Activated naive CD4-positive, alpha-beta T cell treated with anti-CD3 and anti-CD28 coated beads, Interleukin-2, amount 10 ng/mL, durations not matched to agents 7 days and 5 days (primary cell): ENCODE measurements around the gene LMAN2.
"Not testable (repeated sequence)": the region's sequence is repeated elsewhere in the genome, so short reads cannot be mapped to it uniquely, and the experiment has no call there.

Experiments
- CTCF ChIA-PET: fragments of 350-600 bp; sonication (Branson Sonifier 250); formaldehyde crosslinking; loops from one replicate; lab custom pipeline; 2021; ENCODE audit warnings: antibody characterized with exemption; lab: Charles Lee
- DNase-seq: peaks from one replicate; pipeline ENCODE4 v3.0.0-alpha.2; 2020
- H3K27ac Mint-ChIP-seq: one replicate; pipeline ENCODE4 v1.8.0; 2021; ENCODE audit warnings: mild to moderate bottlenecking, moderate library complexity, mixed read lengths
- H3K27me3 Mint-ChIP-seq: one replicate; pipeline ENCODE4 v1.8.0; 2021; ENCODE audit warnings: mild to moderate bottlenecking, mixed read lengths
- H3K36me3 Mint-ChIP-seq: one replicate; pipeline ENCODE4 v1.8.0; 2021; ENCODE audit warnings: mixed read lengths
- H3K4me1 Mint-ChIP-seq: one replicate; pipeline ENCODE4 v1.8.0; 2021; ENCODE audit warnings: mixed read lengths
- H3K4me3 Mint-ChIP-seq: one replicate; pipeline ENCODE4 v1.8.0; 2021; ENCODE audit warnings: mild to moderate bottlenecking, moderate library complexity, mixed read lengths
- H3K9me3 Mint-ChIP-seq: one replicate; pipeline ENCODE4 v1.8.0; 2021; ENCODE audit warnings: mixed read lengths

Gene LMAN2

GRCh38 chr5:177364159-177364962, 12.9 kb upstream of the LMAN2 start:
- Mint-ChIP-seq H3K9me3 (no peaks in the 10 kb centered on the region), H3K27ac (no peak overlapping the region), H3K36me3 (peaks cover 52% of the 10 kb centered on the region), H3K4me1 (peaks cover 78% of the 10 kb centered on the region), H3K4me3 (no peak overlapping the region), H3K27me3 (no peaks in the 10 kb centered on the region)
- CTCF ChIA-PET = interaction anchor here (0.7 to 2.8 kb wide), 7 partner anchors 14 to 91 kb away, joined by 3 to 9 read pairs (median 6); partner anchors contain the start of gene SLC34A1
- no peak for DNase-seq

GRCh38 chr5:177363565-177363964, 12.1 kb upstream of the LMAN2 start:
- CTCF ChIA-PET = interaction anchor here (1.2 to 2.8 kb wide), 2 partner anchors 46 to 92 kb away, joined by 3 to 9 read pairs; no protein-coding TSS in a partner anchor
- peaks cover 78% of the 10 kb centered on the region for H3K4me1 Mint-ChIP-seq

GRCh38 chr5:177362610-177363507, 11.4 kb upstream of the LMAN2 start:
- Mint-ChIP-seq H3K4me1 (peaks cover 74% of the 10 kb centered on the region), H3K27ac (peak overlapping the region; percentile 83), H3K4me3 (peak overlapping the region; percentile 80), H3K9me3 (no peaks in the 10 kb centered on the region), H3K27me3 (no peaks in the 10 kb centered on the region), H3K36me3 (peaks cover 48% of the 10 kb centered on the region)
- peak; percentile 73 for DNase-seq
- CTCF ChIA-PET = interaction anchor here (1.0 to 2.8 kb wide), 4 partner anchors 44 to 93 kb away, joined by 3 to 9 read pairs (median 6); no protein-coding TSS in a partner anchor

More at GRCh38 chr5:177363565-177363964, 12.1 kb upstream of the LMAN2 start:
- Mint-ChIP-seq H3K36me3 (peaks cover 52% of the 10 kb centered on the region), H3K4me3 (peak overlapping the region; percentile 37), H3K9me3 (no peaks in the 10 kb centered on the region), H3K27me3 (no peaks in the 10 kb centered on the region), H3K27ac (no peak overlapping the region)
- no peak for DNase-seq

GRCh38 chr5:177362292-177362609, 10.8 kb upstream of the LMAN2 start:
- H3K36me3 Mint-ChIP-seq = peaks cover 48% of the 10 kb centered on the region
- no peaks in the 10 kb centered on the region for H3K9me3 Mint-ChIP-seq
- H3K27ac Mint-ChIP-seq = peak overlapping the region; percentile 83
- H3K27me3 Mint-ChIP-seq = no peaks in the 10 kb centered on the region
- H3K4me1 Mint-ChIP-seq = peaks cover 79% of the 10 kb centered on the region
- no peak for DNase-seq
- CTCF ChIA-PET = interaction anchor here (1.0 to 2.2 kb wide), 6 partner anchors 10 to 52 kb away, joined by 3 to 9 read pairs (median 6); partner anchors contain the start of genes LMAN2 and SLC34A1
- peak overlapping the region; percentile 80 for H3K4me3 Mint-ChIP-seq

- Mint-ChIP-seq H3K9me3 (no peaks in the 10 kb centered on the region), H3K36me3 (peaks cover 45% of the 10 kb centered on the region), H3K27ac (peak overlapping the region; percentile 83), H3K4me3 (peak overlapping the region; percentile 80), H3K4me1 (peaks cover 84% of the 10 kb centered on the region), H3K27me3 (no peaks in the 10 kb centered on the region)
- CTCF ChIA-PET = interaction anchor here (0.7 to 8.1 kb wide), 10 partner anchors 8 to 52 kb away, joined by 3 to 75 read pairs (median 5); partner anchors contain the start of genes LMAN2 and SLC34A1
- peak; percentile 43 for DNase-seq
Measured at GRCh38 chr5:177361418-177362291, 10.2 kb upstream of the LMAN2 start.

GRCh38 chr5:177360740-177361139, 9.3 kb upstream of the LMAN2 start:
- not testable (repeated sequence) for DNase-seq, H3K27ac Mint-ChIP-seq, H3K4me3 Mint-ChIP-seq, H3K27me3 Mint-ChIP-seq, H3K9me3 Mint-ChIP-seq
- peaks cover 42% of the 10 kb centered on the region for H3K36me3 Mint-ChIP-seq
- CTCF ChIA-PET = interaction anchor here (1.2 to 8.1 kb wide), 8 partner anchors 9 to 51 kb away, joined by 3 to 75 read pairs (median 6); partner anchors contain the start of gene LMAN2
- H3K4me1 Mint-ChIP-seq = peaks cover 88% of the 10 kb centered on the region

- H3K4me1 Mint-ChIP-seq = peaks cover 91% of the 10 kb centered on the region
- no peaks in the 10 kb centered on the region for H3K27me3 Mint-ChIP-seq
- H3K27ac Mint-ChIP-seq = no peak overlapping the region
- H3K36me3 Mint-ChIP-seq = peaks cover 42% of the 10 kb centered on the region
- peaks cover 7% of the 10 kb centered on the region for H3K9me3 Mint-ChIP-seq
- peak overlapping the region; percentile 93 for H3K4me3 Mint-ChIP-seq
- CTCF ChIA-PET = interaction anchor here (1.2 to 8.1 kb wide), 4 partner anchors 10 to 50 kb away, joined by 3 to 75 read pairs (median 14); no protein-coding TSS in a partner anchor
- no peak for DNase-seq
Measured at GRCh38 chr5:177359860-177360259, 8.4 kb upstream of the LMAN2 start.

GRCh38 chr5:177359451-177359851, 8.0 kb upstream of the LMAN2 start:
- H3K4me3 Mint-ChIP-seq = peak overlapping the region; percentile 93
- H3K4me1 Mint-ChIP-seq = peaks cover 91% of the 10 kb centered on the region
- peaks cover 43% of the 10 kb centered on the region for H3K36me3 Mint-ChIP-seq
- H3K27me3 Mint-ChIP-seq = no peaks in the 10 kb centered on the region
- CTCF ChIA-PET = interaction anchor here (1.0 to 8.1 kb wide), 4 partner anchors 11 to 49 kb away, joined by 3 to 75 read pairs (median 14); no protein-coding TSS in a partner anchor
- peaks cover 11% of the 10 kb centered on the region for H3K9me3 Mint-ChIP-seq
- no peak for DNase-seq
- no peak overlapping the region for H3K27ac Mint-ChIP-seq

GRCh38 chr5:177358370-177358819, 6.9 kb upstream of the LMAN2 start:
- Mint-ChIP-seq H3K27ac (peak overlapping the region; percentile 75), H3K4me1 (peaks cover 85% of the 10 kb centered on the region), H3K36me3 (peaks cover 44% of the 10 kb centered on the region), H3K4me3 (peak overlapping the region; percentile 93), H3K27me3 (no peaks in the 10 kb centered on the region), H3K9me3 (peaks cover 11% of the 10 kb centered on the region)
- CTCF ChIA-PET = interaction anchor here (0.7 to 8.1 kb wide), 5 partner anchors 12 to 48 kb away, joined by 3 to 75 read pairs (median 13); no protein-coding TSS in a partner anchor
- DNase-seq = no peak

GRCh38 chr5:177357459-177358351, 6.2 kb upstream of the LMAN2 start, which contains the start of gene RGS14:
Gene RGS14, plus strand, starts transcription at chr5:177357924. Its CDS starts 101 bp downstream, at chr5:177358025.
- Mint-ChIP-seq H3K27ac (peak within 1 kb of the TSS; percentile 75), H3K4me3 (peak within 1 kb of the TSS; percentile 93), H3K27me3 (no peaks in the 10 kb centered on the region), H3K4me1 (peaks cover 83% of the 10 kb centered on the region), H3K9me3 (peaks cover 11% of the 10 kb centered on the region), H3K36me3 (peaks cover 40% of the 10 kb centered on the region)
- CTCF ChIA-PET = interaction anchor here (2.3 to 8.1 kb wide), 4 partner anchors 12 to 47 kb away, joined by 10 to 75 read pairs (median 14); no protein-coding TSS in a partner anchor
- DNase-seq = peak; percentile 82

- H3K9me3 Mint-ChIP-seq = peaks cover 11% of the 10 kb centered on the region
- peak overlapping the region; percentile 70 for H3K27ac Mint-ChIP-seq
- peaks cover 80% of the 10 kb centered on the region for H3K4me1 Mint-ChIP-seq
- peak overlapping the region; percentile 93 for H3K4me3 Mint-ChIP-seq
- peaks cover 35% of the 10 kb centered on the region for H3K36me3 Mint-ChIP-seq
- H3K27me3 Mint-ChIP-seq = no peaks in the 10 kb centered on the region
- DNase-seq = no peak
- CTCF ChIA-PET = interaction anchor here (2.7 to 8.1 kb wide), 3 partner anchors 13 to 47 kb away, joined by 10 to 75 read pairs (median 13); no protein-coding TSS in a partner anchor
Measured at GRCh38 chr5:177357146-177357458, 5.6 kb upstream of the LMAN2 start.

- Mint-ChIP-seq H3K4me1 (peaks cover 80% of the 10 kb centered on the region), H3K27ac (peak overlapping the region; percentile 13), H3K9me3 (peaks cover 11% of the 10 kb centered on the region), H3K27me3 (no peaks in the 10 kb centered on the region), H3K4me3 (peak overlapping the region; percentile 93), H3K36me3 (peaks cover 32% of the 10 kb centered on the region)
- CTCF ChIA-PET = interaction anchor here (1.4 to 8.1 kb wide), 3 partner anchors 13 to 48 kb away, joined by 3 to 75 read pairs (median 10); no protein-coding TSS in a partner anchor
- no peak for DNase-seq
Measured at GRCh38 chr5:177356746-177357145, 5.3 kb upstream of the LMAN2 start.
